Stimulated activated CD4-positive, alpha-beta T cell treated with anti-CD3 and anti-CD28 coated beads, TNF-alpha, amount 100 ng/mL, for 48 hours (primary cell): ENCODE results near the gene SFT2D1.
A peak's percentile ranks its signal among the peaks of the same experiment; 100 is the strongest.

Source experiments
- DNase-seq, 3 donors: peaks; one replicate each; pipeline ENCODE4 v3.0.0-alpha.2; 2020; ENCODE audit warnings: low read depth in 3 of 3

The SFT2D1 gene

DNA sequence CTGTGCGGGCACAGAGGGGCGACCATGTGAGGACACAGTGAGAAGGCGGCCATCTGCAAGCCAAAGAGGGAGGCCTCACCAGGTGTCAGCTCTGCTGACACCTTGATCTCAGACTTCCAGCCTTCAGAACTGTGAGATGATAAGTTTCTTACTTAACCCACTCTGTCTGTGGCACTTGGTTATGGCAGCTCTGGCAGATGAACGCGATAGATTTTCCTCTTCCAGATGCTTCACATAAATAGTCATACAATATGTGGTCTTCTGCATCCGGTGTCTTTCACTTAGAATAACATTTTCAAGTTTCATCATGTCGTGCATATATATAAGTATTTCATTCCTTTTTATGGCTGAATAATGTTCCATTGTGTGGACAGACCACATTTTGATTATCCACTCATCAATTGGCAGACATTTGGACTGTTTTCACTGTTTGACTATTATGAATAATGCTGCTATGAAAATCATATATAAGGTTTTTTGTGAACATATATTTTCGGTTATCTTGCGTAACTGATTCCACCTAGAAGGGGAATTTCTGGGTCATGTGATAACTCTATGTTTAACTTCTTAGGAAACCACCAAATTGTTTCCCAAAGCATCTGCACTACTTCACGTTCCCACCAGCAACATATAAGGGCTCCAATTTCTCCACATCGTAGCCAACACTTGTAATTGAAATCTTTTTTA, 64.3 kb downstream of the SFT2D1 start:
- DNase-seq: no peak

DNA sequence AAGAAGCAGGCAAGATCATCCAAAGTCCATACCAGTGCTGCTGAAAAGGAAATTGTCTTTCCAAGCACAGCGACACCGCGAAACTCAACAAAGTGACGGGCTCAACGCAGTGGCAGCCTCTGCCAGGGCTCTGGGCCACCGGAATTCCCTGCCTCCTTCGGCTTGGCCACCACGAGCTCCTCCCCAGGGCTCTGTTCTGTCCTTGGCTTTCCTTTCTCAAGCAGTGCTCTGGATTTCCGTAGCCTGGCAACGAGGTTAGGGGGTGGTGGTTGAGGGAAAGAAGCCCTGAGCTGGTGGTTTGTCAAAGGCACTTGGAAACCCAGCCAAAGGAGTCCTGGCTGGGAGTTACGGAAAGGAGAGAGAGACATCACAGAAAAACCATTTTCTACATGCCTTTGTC, 65.3 kb downstream of the SFT2D1 start:
- DNase-seq: no peak

DNA sequence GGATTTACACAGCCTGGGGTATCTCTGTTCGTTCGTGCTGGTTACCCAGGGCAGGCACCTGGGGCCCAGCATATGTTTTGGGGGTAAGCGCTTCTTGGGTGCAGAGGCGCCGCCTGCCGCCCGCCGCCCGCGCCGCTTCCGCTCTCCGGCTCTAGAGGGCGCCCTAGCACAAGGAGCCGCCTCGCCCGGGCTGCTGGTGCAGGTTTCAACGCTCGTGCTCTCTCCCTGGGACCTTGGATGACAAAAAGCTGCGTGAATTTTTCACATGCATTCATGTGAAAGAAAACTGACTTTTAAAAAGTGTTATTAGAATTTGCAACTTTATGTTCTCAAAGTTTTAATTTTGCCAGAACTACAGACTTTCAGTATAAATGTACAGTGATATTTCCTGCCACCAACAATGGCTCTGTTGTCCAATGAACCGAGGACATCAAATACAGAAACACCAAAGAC, 66.6 kb downstream of the SFT2D1 start:
- DNase-seq: peak; percentile 59 to 70 (median 61)

DNA sequence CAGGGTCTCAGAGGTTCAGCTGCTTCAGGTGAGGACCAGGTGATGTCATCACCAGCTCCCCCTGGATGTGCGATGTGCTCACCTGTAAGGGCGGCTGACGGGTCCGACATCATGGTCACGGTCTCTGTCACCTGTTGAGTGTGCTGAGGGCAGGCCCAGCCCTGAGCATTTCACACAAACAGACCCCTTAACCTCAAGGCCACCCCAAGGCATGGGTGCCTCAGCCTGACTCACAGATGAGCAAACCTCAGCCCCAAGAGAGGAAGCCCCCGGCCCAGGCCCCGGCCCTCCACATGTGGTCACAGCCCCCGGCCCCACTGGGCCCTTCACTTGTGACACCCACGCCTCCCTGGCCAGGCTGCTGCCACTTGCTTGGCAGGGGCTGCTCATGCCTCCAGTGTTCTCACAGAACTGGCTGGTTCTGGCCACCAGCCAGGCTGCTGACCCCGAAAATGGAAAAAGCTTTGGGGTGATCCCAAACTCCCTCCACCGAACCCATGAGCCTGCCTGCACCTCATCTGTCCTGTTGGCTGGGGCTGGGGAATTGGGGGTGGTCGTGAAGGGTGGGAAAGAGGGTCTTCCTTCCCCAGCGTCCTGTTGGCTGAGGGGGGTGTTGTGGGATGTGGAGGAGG, 67.5 kb downstream of the SFT2D1 start:
- DNase-seq: no peak

DNA sequence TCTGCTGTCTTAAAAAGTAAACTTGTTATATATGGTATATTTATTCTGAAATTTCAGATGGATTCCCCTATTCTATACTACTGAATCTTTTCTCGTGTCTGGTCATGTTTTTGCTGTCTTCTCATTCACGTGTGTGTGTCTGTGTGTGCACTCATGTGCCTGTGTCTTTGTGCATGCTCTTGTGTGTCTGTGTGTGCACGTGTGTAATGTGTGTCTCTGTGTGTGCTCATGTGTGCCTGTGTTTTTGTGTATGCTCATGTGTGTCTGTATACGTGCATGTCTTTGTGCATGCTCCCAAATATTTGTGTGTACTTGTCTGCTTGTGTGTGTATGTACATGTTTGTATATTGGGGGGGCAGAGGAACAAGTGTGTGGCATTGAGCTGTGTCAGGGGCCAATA, 68.2 kb downstream of the SFT2D1 start:
- no peak for DNase-seq

DNA sequence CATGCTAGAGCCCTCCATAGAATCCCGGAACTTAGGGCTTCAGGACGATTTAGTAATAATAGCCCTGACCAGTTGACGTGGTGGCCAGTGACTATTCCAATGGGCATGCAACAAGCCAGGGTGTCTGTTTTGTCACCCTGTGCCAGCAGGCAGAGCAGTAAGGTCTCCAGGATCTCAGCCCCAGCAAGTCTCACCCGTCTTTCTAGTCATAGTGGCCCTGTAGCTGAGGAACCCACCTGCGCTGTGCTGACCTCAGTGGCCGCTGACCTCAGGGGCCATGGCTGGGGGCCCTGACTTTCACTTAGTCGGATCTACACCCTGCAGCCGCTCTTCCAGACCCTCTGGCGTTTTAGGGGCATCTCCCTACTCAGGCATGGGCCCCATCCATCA, 71.0 kb downstream of the SFT2D1 start:
- no peak for DNase-seq

DNA sequence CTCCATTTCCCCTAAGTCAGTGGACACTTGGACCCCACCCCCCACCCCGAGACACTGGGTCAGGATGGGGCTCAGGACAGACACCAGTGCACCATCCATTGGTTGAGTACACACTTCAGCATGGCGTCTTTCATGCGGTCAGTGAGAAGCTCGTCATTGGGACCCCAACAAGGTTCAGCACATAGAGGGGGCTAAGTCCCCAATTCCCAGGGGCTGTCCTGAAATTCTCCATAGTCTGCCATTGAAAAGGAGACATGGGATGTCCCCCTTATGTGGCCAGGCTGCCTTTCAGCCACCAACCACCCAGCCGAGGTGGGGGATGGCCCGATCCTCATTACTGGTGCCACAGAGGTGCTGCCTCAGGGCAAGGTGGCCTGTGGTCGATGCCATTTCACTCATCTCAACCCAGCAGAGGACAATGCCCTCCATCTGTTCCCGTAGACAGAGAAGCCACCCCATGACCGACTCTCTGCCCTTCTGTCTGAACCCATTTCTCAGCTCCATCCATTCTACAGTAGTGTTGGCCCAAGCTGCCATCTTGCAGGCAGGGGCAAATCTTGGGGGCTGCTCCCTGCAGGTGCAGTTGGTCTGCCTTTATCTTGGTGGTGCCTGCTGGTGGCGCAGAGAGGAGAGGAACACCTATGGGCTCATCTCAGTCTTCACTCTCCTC, 71.5 kb downstream of the SFT2D1 start:
- DNase-seq: no peak
